Karpas-422 (cell line): ENCODE results near the gene TMC6. TPM values are rescaled to one million over a fixed set of nuclear protein-coding genes. Genes with fewer than 3 reads are reported as not detected.
A peak's percentile ranks its signal among the peaks of the same experiment; 100 is the strongest.
"Not testable (repeated sequence)": the region's sequence is repeated elsewhere in the genome, so short reads cannot be mapped to it uniquely, and the experiment has no call there.

Experiments
- DNase-seq: peaks from one replicate; pipeline ENCODE4 v3.0.0-alpha.2; 2015
- H2AFZ ChIP-seq: fragments of 200-600 bp; sonication (generic); 2 replicates; pipeline ENCODE4 v1.6.1; 2014; ENCODE audit warnings: antibody characterized with exemption, low read length, mixed read lengths
- H3K27ac ChIP-seq: fragments of 200-600 bp; sonication (generic); 2 replicates; pipeline ENCODE4 v1.5.1; 2014; ENCODE audit warnings: mild to moderate bottlenecking, low read length, moderate library complexity
- H3K27me3 ChIP-seq: fragments of 200-600 bp; sonication (generic); 2 replicates; pipeline ENCODE4 v1.6.1; 2014; ENCODE audit warnings: low read length, mixed read lengths
- H3K36me3 ChIP-seq: fragments of 200-600 bp; sonication (generic); 2 replicates; pipeline ENCODE4 v1.6.1; 2014; ENCODE audit warnings: low read length, mixed read lengths; ENCODE audit not compliant: insufficient read depth
- H3K4me1 ChIP-seq: fragments of 200-600 bp; sonication (generic); 2 replicates; pipeline ENCODE4 v1.6.1; 2014; ENCODE audit warnings: mild to moderate bottlenecking, low read length, mixed read lengths
- H3K4me2 ChIP-seq: fragments of 200-600 bp; sonication (generic); 2 replicates; pipeline ENCODE4 v1.6.1; 2014; ENCODE audit warnings: low read length, low read depth, mild to moderate bottlenecking; ENCODE audit not compliant: poor library complexity, severe bottlenecking
- H3K4me3 ChIP-seq: fragments of 200-600 bp; sonication (generic); 2 replicates; pipeline ENCODE4 v1.5.1; 2014; ENCODE audit warnings: mild to moderate bottlenecking, antibody characterized with exemption, low read length, mixed read lengths
- H3K79me2 ChIP-seq: fragments of 200-600 bp; sonication (generic); 2 replicates; pipeline ENCODE4 v1.6.1; 2014; ENCODE audit warnings: mild to moderate bottlenecking, low read length, mixed read lengths
- H3K9ac ChIP-seq: fragments of 200-600 bp; sonication (generic); 2 replicates; pipeline ENCODE4 v1.6.0; 2014; ENCODE audit warnings: low read length
- H3K9me2 ChIP-seq: fragments of 200-600 bp; sonication (generic), shearing (Covaris generic); replicated peaks from 2 replicates; pipeline ENCODE4 v1.6.0; 2014; ENCODE audit warnings: mild to moderate bottlenecking, low read length, moderate library complexity; ENCODE audit not compliant: insufficient read depth
- H3K9me3 ChIP-seq: fragments of 300-700, 200-600 bp; sonication (generic); 2 replicates; pipeline ENCODE4 v1.6.1; 2014; ENCODE audit warnings: low read length, mixed read lengths
- H4K20me1 ChIP-seq: fragments of 200-600 bp; sonication (generic); 2 replicates; pipeline ENCODE4 v1.6.1; 2014; ENCODE audit warnings: mild to moderate bottlenecking, antibody characterized with exemption, low read length, low read depth; ENCODE audit not compliant: insufficient read depth
- total RNA-seq: library from RNA; depleted of rRNA; stranded (reverse); fragments of >200 nt; shearing (Covaris generic); gene quantifications from 2 replicates; pipeline ENCODE4 v1.2.3, GENCODE V29; 2014; ENCODE audit warnings: low replicate concordance

Gene TMC6
- total RNA-seq, 1 experiment from 2014 or later, result 70.7 TPM

- peaks cover 48% of the 10 kb centered on the region for H3K4me1 ChIP-seq
- not testable (repeated sequence) for H3K79me2 ChIP-seq, DNase-seq, H3K36me3 ChIP-seq, H3K27me3 ChIP-seq, H2AFZ ChIP-seq, H3K9me3 ChIP-seq, H3K27ac ChIP-seq, H3K9ac ChIP-seq, H3K4me2 ChIP-seq, H3K9me2 ChIP-seq
- H3K4me3 ChIP-seq, result peak overlapping the region; percentile 4; the same call in 1 of the 2 replicates
- peaks cover 17% of the 10 kb centered on the region for H4K20me1 ChIP-seq
These were observed 43.2 kb upstream of the TMC6 start for GRCh38 chr17:78171591-78172248.

GRCh38 chr17:78170692-78171590 is 42.4 kb upstream of the TMC6 start:
- Histone ChIP-seq H3K4me2 (no peak overlapping the region), H3K9me2 (no peaks in the 10 kb centered on the region), H3K27me3 (peaks cover 3% of the 10 kb centered on the region; the same call in 1 of the 2 replicates), H3K9ac (no peak overlapping the region), H3K27ac (no peak overlapping the region), H3K4me3 (no peak overlapping the region), H3K36me3 (no peaks in the 10 kb centered on the region; the same call in 1 of the 2 replicates), H3K4me1 (peaks cover 43% of the 10 kb centered on the region), H4K20me1 (peaks cover 14% of the 10 kb centered on the region), H3K9me3 (no peaks in the 10 kb centered on the region), H3K79me2 (no peaks in the 10 kb centered on the region), H2AFZ (no peak overlapping the region)
- no peak for DNase-seq

- peak overlapping the region; percentile 88 for H3K4me2 ChIP-seq
- peaks cover 3% of the 10 kb centered on the region; the same call in 1 of the 2 replicates for H3K27me3 ChIP-seq
- H3K27ac ChIP-seq, result no peak overlapping the region
- H3K4me1 ChIP-seq, result peaks cover 40% of the 10 kb centered on the region
- H3K9me3 ChIP-seq, result no peaks in the 10 kb centered on the region
- peak overlapping the region; percentile 75 for H3K9ac ChIP-seq
- peak overlapping the region; percentile 80 for H3K4me3 ChIP-seq
- peak overlapping the region; percentile 50; the same call in 1 of the 2 replicates for H2AFZ ChIP-seq
- peaks cover 14% of the 10 kb centered on the region; the same call in 1 of the 2 replicates for H4K20me1 ChIP-seq
- H3K36me3 ChIP-seq, result no peaks in the 10 kb centered on the region; the same call in 1 of the 2 replicates
- DNase-seq, result no peak
- no peaks in the 10 kb centered on the region for H3K9me2 ChIP-seq
- no peaks in the 10 kb centered on the region for H3K79me2 ChIP-seq
These were observed 40.6 kb upstream of the TMC6 start for GRCh38 chr17:78168903-78169793.

DNA sequence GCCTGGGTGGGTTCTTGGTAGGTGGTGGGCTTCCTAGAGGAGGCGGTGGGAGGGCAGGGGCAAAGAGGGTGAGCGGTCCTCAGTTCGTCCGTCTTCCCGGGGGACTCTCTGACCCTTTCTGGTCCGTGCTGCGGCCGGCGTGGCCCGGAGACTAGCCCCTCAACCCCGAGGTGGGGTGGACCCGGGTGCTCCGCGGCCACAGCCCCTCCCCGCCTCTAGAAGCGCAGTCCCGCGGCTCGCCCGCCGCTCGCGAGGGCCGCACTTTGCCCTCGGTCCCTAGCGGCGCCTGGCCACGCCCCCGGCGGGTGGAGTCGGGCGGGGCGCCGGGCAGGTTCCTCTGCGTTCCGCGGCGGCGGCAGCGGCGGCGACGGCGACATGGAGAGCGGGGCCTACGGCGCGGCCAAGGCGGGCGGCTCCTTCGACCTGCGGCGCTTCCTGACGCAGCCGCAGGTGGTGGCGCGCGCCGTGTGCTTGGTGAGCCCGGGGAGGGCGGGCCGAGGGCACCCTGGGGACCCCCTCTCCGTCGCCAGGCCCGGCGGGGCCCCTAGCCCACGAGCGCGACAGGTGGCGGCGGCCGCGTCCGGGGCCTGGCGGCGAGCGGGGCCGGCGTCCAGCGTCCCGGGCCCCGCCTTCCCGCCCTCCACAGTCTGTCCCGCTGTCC is 39.8 kb upstream of the TMC6 start, which contains the start of gene SYNGR2:
TSS of gene SYNGR2 (plus strand) at position 340 of the 661 bp plus-strand sequence. CDS start at position 376, 36 bp downstream.
- H3K27ac ChIP-seq, result no peak within 1 kb of the TSS
- H3K79me2 ChIP-seq, result no peaks in the 10 kb centered on the region
- peak within 1 kb of the TSS; percentile 75; the same call in 1 of the 2 replicates for H2AFZ ChIP-seq
- peak within 1 kb of the TSS; percentile 80 for H3K4me3 ChIP-seq
- peak within 1 kb of the TSS; percentile 88 for H3K4me2 ChIP-seq
- H3K4me1 ChIP-seq, result peaks cover 33% of the 10 kb centered on the region
- peaks cover 3% of the 10 kb centered on the region; the same call in 1 of the 2 replicates for H3K27me3 ChIP-seq
- peak within 1 kb of the TSS; percentile 75 for H3K9ac ChIP-seq
- peak; percentile 94 for DNase-seq
- no peaks in the 10 kb centered on the region for H3K9me3 ChIP-seq
- H3K9me2 ChIP-seq, result no peaks in the 10 kb centered on the region
- H4K20me1 ChIP-seq, result peaks cover 14% of the 10 kb centered on the region; the same call in 1 of the 2 replicates
- no peaks in the 10 kb centered on the region for H3K36me3 ChIP-seq

DNA sequence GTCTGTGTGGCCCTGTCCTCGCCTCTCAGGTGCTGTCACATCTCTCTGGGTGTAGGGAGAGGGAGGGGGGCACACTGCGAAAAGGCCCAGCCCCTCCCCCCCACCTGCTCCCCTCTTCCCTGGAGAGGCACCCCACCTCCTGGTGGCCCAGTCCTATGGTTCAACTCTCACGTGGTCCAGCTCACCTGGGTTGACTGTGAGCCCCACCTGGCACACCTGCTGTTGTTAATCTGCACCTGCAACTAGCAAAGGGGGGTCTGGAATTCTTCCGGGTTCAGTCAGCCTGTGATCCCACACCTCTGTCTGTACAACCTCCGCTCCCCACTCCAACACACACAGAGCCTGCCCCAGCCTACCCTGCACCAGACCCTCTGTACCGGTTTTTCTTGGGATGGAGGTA is 37.9 kb upstream of the TMC6 start:
- Histone ChIP-seq H3K36me3 (no peaks in the 10 kb centered on the region), H3K27me3 (peaks cover 3% of the 10 kb centered on the region; the same call in 1 of the 2 replicates), H3K79me2 (no peaks in the 10 kb centered on the region), H3K9me2 (no peaks in the 10 kb centered on the region), H3K4me2 (no peak overlapping the region), H2AFZ (no peak overlapping the region), H3K27ac (no peak overlapping the region), H4K20me1 (peaks cover 14% of the 10 kb centered on the region; the same call in 1 of the 2 replicates), H3K4me3 (no peak overlapping the region), H3K9ac (no peak overlapping the region), H3K4me1 (peaks cover 16% of the 10 kb centered on the region), H3K9me3 (no peaks in the 10 kb centered on the region)
- no peak for DNase-seq

DNA sequence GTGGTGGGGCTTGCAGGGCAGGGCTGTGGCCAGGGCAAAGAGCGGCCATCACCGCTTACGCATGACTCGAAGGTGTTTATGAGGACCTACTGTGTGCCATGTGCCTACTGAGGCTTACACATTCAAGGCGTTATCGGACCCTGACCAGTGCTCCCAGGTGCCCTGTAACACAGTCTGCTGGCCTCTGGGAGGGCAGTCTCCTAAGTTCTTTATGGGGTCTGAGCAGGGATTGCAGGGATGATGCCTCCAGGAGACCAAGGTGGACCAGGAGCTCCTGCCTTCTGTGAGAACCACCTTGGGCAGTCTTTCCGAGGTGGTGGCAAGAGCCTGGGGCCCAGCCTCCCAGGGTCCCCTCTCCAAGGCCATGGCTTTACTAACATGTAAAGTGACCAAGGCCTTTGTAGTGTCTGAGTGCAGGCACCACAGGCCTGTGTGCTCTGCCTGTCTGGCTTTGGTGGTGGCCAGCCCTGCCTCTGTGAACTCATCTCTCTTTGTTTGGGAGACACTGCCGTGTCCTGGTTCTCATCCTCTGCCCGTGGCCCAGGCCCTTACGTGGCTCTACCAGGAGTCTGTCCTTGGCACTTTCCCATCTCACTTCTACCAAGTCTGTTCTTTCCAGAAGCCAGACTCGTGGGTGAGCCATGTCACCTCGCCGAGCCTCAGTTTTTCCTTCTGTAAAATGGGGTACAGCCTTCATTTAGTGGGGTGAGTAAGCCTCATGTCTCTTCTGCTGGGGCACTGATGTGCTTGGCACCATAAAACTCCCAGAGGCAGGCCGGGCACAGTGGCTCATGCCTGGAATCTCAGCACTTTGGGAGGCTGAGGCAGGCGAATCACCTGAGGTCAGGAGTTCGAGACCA is 36.4 kb upstream of the TMC6 start:
- H3K9ac ChIP-seq, result no peak overlapping the region
- H3K9me3 ChIP-seq, result no peaks in the 10 kb centered on the region
- H3K27ac ChIP-seq, result no peak overlapping the region
- DNase-seq, result no peak
- H3K4me2 ChIP-seq, result no peak overlapping the region
- peaks cover 12% of the 10 kb centered on the region; the same call in 1 of the 2 replicates for H4K20me1 ChIP-seq
- no peak overlapping the region for H2AFZ ChIP-seq
- H3K4me3 ChIP-seq, result no peak overlapping the region
- peaks cover 16% of the 10 kb centered on the region for H3K4me1 ChIP-seq
- H3K79me2 ChIP-seq, result no peaks in the 10 kb centered on the region
- no peaks in the 10 kb centered on the region for H3K9me2 ChIP-seq
- H3K36me3 ChIP-seq, result no peaks in the 10 kb centered on the region
- peaks cover 3% of the 10 kb centered on the region; the same call in 1 of the 2 replicates for H3K27me3 ChIP-seq
